GM19372 (cell line): ENCODE results near the gene ZFR2.
"Not testable (repeated sequence)": the region's sequence is repeated elsewhere in the genome, so short reads cannot be mapped to it uniquely, and the experiment has no call there.

Experiments
- ATAC-seq: cut with Tn5 transposase; IDR thresholded peaks from one replicate; pipeline ENCODE4 v1.9.1; 2021; ENCODE audit warnings: mild to moderate bottlenecking, low read depth, moderate library complexity; ENCODE audit not compliant: unreplicated experiment

The ZFR2 gene

DNA sequence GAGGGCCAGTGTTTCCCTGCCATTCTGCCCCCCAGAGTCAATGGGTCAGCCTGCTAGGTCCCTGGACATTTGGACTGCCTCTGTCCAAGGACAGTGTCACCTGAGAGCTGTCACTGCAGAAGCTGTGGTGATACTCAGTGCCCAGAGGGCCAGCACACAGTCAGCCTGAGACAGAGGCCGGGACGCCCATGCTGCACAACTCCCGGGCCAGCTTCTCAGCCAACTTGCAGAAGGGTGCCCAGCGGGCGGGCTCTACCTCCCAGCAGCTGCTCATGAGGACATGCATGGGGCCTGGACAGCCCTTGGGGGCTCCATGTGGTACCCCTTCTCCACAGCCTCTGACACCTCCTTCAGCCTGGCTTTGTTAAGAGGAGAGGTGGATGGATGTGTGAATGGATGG, 93.0 kb downstream of the ZFR2 start:
- ATAC-seq, result no peak

DNA sequence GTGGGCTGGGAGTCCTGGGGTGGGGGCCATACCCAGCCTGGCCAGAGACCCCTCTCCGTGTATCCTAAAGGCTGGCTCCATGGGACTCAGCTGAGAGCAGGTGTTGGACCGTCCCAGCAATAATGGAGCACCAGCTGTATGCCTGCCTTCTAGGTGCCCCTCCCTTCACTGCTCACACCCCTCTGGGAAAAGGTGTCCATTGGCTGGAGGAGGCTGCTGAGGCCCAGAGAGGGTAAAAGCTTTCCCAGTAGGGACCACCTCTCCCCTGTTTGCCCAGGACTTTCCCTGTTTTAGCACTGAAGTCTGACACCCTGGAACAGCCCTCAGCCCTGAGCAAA, 93.5 kb downstream of the ZFR2 start:
- ATAC-seq, result no peak

DNA sequence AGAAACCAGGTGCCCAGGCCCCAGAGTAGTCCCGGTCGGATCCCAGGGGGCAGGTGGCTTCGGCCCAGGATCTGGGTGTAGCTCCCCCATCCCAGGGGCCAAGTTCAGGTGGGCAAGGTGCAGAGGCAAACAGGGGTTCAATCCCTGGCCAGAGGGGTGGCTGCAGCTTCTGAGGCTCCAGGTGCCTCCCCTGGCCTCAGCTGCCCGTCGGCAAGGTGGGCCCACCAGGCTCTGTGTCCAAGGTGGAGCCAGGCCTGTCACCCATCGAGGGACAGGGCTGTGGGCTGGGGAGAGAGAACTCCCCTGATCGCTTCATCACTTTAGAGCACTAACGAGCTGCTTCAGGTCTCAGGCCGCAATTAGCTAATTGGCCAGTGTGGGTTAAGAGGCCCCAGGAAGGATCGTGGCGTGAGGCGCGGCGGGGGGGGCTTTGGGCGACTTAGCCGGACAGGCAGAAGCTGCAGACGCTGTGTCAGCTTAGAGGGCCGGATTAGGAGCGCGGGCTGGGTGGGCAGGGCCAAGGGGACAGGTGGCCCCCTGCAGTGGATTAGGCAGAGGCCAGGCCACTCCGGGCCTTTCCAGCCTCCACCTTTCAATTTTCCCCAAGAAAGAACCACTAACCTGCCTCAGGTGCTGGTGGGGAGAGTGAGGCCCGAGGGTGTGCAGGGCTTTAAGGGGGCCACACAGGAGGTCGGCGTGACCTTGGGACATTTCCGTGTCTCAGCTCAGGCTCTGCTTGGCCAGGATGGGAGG, 94.0 kb downstream of the ZFR2 start:
- no peak for ATAC-seq

DNA sequence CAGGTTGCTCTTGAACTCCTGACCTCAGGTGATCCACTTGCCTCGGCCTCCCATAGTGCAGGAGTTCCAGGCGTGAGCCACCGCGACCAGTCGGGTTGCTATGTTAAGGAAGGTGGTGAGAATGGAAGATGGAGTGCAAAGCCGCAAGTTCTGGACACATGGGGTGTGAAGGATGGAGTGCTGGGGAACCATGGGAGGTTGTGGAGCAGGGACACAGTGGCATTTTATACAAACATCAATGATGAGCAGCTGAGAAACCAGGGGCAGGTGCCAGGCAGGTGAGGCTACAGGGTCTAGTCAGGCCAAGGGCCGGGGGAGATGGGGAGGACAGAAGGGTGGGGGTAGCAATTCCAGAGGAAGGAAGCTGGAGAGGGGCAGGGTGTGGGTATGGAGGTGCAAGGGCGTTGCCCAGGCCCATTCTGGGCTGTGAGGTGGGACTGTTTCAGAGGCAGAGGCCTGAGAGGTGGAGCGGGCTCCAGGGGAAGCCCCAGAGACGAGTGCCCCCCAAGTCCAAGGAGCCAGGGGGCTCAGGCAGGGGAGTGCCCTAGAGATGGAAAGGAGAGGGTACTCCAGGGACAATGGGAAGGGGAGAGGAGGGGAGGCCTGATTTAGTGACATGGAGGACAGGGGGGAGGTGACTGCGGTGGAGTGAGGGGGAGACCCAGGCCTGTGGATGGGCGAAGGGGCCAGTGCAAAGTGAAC, 94.9 kb downstream of the ZFR2 start:
- no peak for ATAC-seq

DNA sequence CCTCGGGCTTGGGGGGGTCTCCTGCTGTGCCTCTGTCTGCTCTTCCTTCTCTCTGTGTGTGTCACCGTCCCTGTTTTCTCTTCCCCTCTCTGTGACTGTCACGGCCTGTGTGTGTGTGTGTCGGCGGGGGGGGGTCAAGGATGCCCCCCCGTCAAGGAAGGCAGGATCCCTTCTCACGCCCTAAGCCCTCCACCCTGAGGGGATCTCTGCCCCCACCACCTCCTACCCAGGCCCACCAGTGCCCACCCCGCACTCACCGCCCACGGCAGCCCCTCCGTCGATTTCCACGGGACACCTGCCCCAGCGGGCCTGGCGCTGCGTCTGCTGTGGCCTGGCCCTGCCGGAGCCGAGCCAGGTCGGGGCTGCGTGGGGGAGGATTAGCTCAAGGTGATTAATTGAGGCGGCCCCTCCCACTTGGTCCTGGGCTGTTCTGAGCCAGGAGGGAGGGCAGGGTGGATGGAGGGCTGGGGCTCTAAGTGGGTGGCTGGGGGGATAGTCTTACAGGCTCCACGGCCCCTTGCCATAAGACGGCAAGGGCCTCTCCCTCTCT, 96.9 kb downstream of the ZFR2 start, which contains the start of gene RAX2:
RAX2 (minus strand) TSS at position 323 of the 550 bp plus-strand sequence. CDS start 486 bp downstream, outside the sequence.
- no peak for ATAC-seq

DNA sequence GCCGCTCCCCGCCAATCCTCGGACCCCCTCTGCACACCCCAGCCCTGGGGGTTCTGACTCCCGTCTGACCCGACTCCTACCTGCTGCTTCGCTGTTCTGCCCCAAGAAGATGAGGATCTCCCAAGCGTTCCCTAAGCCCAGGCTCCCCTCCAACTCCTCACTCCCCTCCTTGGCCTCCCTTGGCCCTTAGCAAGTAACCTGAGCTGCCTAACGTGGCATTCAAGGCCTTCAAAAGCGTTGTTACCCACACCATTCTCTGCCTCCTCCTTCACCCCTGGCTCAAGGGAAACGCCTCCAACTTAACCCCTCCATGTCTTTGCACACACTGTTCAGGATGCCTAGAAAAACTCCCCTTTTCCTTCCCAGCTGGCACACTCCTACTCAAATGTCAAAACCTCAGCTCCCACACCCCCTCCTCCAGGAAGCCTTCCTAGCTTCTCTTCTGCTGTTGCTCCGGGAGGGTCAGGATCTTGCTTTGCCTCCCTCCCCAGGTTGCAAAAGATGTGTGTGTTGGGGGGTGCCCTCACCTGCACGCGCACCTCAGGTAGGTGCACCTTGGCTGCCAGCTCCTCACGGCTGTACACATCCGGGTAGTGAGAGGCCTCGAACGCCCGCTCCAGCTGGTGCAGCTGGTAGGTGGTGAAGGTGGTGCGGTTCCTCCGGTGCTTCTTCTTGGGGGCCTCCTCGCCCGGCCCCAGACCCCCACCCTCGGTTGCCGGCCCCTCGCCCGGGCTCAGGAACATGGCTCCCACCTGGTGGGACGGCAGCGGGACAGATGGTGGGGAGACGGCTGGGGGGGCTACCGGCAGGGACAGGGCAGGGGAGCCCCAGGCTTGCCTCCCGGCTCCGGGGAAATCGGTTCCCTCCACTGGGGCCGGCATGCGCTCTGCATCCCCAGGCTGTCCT, 97.6 kb downstream of the ZFR2 start:
- ATAC-seq, result no peak

DNA sequence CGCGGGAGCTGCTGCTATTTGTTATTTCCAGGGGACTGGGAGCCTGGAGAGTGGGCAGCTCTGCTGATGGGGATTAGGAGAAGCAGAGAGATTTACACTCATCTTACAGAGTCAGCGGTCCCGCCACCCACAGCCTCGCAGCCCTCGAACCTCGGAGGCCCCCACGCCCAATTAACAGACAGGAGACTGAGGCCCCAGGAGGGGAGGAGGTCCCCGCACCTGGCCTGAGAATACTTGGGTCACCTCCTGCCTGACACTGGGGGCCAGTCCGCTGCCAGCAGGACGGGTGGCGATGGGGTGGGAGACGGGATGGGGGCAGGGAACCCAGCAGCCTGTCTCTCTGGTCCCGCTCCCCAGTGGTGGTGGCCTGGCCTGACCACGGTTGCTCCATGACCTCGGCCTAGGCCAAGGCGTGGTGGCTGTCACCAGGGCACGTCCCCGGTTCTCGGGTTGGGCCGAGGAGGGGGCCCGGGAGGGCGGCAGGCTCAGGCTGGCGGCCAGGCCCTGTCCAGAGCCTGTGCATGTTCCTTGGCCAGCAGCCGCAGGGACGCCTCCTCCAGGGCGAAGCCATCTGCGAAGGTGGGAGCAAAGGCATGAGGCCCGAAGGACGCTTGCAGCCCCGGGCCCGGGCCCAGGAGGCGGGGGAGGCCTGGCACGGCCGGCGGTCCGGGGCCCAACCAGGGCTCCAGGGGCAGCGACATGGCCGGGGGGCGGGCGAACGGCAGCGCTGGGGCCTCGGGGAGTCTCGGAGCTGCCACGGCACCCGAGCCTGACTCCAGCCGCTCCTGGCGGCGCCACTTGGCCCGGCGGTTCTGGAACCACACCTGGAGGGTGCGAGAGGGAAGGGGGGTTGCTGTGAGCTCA, 98.5 kb downstream of the ZFR2 start:
- ATAC-seq, result no peak

DNA sequence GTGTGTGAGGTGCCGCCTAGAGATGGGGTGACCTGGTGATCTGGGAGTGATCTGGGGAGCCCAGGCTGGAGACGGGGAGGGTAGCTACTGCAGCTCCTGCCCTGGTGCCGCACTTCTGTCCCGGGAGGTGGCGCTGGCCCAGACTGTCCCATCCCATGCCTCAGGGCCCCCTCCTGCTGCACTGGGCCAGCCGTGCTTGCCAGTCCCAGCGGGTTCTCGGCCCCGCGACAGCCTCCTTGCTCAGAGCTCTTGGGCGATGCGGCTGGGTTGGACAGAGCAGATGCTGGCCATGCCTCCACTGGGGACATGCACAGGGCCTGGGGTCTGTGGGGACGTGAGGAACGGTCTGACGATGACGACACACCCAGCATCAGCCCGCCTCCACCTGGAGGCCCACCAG, 99.3 kb downstream of the ZFR2 start:
- no peak for ATAC-seq

DNA sequence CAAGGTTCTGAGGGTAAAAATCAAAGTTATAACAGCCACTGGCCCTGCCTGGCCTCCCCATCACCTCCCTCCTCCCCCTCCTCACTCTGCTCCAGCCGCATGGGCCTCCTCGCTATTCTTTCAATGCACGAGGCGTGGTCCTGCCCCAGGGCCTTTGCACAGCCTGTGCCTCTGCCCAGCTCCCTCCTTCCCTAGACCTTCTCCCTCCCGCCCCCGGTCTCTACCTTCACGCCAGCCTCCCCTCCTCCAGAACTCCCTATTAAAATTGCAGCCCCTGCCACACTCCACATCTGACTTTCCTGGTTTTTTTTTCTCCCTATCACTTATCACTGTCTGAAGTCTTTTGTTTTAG, 100.1 kb downstream of the ZFR2 start:
- no peak for ATAC-seq

DNA sequence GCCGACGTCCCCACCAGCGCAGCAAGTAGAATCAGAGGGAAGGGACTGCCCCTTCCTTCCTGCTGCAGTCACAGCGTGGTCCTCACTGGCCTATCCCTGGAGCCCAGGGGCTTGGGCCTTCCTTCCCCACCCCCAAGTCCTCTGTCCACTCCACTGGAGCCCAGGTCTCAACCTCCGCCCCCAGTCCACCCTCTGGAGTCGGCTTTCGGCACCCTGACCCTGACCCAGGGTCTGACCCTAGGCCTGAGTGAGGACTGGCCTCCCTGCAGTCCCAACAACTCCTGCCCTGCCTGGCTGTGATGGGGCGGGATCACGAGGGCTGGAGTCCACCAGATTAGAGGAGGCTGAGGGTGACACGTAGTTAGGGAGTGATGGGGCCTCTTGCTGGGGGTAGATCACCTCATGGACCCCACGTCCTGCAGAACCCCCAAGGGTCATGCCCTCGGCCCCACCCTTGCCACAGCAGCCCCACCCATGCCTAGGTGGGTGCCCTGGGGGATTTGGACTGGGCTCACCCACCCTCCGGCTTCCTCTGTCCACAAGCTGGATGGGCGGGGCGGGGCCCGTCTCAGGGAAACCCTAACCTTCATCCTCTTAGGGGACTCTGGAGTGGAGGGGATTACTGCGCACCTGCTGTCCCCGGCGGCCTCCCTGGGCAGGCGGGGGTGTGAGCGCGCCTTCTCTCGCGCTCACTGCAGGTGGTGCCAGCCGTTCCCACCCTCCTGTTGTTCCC, 100.7 kb downstream of the ZFR2 start:
- no peak for ATAC-seq

DNA sequence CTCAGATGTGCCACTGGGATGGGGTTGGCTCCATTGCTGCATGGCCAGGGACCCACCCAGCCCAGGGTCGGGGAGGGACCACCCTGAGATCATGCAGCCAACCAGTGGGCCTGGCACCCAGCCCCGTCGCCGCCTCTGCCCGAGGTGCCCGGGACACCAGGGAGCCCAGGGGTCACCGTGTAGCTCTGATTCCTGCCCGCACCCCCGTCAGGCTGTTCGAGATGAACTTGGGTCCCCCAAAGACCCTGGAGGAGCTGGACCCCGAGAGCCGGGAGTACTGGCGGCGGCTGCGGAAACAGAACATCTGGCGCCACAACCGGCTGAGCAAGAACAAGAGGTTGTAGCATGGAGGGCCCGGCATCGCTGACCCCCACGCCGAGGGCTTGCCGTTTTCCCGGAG, 101.8 kb downstream of the ZFR2 start:
- ATAC-seq, result no peak

DNA sequence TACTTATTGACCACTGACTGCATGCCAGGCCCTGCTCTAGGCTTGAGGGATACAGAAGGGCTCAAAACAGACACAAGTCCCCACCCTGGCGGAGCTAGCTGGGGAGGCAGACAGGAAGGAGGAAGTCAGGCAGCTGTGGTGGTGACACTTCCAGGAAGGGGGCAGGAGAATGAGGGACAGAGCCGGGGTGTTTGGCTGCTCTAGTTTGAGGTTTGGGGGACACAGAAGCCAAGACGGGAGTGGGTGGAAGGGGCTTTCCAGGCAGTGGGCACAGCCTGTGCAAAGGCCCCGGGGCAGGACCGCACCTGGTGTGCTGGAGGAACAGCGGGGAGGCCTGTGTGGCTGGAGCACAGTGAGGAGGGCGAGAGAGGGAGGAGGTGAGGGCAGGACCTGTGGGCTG, 102.3 kb downstream of the ZFR2 start:
- ATAC-seq, result no peak

DNA sequence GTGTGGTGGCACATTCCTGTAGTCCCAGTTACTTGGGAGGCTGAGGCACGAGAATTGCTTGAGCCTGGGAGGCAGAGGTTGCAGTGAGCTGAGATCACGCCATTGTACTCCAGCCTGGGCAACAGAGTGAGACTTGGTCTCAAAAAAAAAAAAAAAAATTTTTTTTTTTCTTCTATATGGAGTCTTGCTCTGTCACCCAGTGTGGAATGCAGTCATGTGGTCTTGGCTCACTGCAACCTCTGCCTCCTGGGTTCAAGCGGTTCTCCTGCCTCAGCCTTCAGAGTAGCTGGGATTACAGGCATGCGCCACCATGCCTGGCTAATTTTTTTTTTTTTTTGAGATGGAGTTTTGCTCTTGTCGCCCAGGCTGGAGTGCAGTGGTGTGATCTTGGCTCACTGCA, 103.1 kb downstream of the ZFR2 start:
- ATAC-seq, result not testable (repeated sequence)

DNA sequence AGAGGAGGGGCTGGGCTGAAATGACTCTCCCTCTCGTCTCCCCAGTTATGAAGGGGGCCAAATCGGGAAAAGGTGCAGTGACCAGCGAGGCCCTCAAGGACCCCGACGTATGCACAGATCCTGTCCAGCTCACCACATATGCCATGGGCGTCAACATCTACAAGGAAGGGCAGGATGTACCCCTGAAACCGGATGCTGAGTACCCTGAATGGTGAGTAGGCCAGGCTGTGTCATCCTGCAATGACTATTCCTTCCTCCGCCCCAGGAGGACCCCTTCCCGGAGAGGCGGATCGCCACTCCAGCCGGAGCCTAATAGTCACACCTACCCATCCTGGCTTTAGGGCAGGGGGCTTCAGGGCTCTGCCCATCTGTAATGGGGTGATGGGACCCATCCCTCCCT, 103.7 kb downstream of the ZFR2 start:
- no peak for ATAC-seq

DNA sequence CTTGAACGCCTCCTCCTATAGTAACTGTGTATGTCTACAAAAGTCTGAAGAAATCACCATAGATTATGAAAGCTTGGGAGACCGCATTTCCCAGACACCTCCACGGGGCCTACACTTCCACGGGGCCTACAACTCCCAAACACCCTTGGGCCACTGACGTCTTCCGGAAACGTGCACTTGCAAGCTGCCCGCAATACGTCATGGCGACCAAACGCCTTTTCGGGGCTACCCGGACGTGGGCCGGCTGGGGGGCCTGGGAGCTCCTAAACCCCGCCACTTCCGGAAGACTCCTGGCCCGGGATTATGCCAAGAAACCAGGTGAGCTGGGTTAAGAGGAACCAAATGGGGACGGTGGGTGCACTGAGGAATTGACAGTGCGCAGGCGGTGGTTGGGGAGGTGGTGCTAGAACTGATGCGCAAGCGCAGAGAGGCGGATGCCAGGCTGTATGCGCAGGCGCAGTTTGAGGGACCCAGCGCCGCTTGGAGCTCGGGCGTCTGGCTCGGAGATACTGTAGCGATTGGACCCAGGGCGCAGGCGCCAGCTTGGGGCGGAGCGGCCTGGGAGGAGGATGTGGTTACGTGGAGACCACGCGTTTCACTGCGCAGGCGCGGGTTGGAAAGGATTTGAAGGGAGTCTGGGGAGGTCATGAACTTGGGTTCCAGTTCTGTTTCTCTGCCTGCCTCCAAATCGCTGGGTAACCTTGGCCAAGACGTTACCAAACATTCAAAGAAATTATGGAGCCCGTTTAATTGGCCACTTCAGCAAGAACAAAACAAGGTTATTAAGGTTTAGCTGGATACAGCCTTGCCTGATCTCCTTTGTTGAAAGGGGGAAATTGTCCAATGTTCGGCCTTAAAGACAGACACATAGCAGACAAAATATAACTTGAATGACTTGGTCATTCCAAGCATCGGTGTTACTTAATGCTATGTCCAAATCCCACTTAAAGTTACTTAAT, 106.1 kb downstream of the ZFR2 start, which contains the start of gene MRPL54:
MRPL54 (plus strand) TSS at position 182 of the 959 bp plus-strand sequence; CDS start at position 201, 19 bp downstream.
- ATAC-seq, result peak; percentile 72

DNA sequence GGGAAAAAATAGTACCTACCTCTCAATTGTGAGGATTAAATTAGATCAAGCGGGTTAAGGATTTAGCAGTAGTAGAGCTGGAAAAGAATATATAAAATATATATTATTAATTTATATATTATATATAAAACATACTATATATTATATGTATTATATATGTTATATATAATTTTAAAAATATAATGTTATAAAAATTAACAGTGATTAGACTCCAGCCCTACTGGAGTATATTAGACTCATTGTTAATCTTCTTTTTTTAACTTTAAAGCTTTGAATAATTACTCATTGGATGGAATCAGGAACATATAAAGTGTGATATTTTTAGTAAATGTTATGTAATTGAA, 106.7 kb downstream of the ZFR2 start:
- no peak for ATAC-seq

DNA sequence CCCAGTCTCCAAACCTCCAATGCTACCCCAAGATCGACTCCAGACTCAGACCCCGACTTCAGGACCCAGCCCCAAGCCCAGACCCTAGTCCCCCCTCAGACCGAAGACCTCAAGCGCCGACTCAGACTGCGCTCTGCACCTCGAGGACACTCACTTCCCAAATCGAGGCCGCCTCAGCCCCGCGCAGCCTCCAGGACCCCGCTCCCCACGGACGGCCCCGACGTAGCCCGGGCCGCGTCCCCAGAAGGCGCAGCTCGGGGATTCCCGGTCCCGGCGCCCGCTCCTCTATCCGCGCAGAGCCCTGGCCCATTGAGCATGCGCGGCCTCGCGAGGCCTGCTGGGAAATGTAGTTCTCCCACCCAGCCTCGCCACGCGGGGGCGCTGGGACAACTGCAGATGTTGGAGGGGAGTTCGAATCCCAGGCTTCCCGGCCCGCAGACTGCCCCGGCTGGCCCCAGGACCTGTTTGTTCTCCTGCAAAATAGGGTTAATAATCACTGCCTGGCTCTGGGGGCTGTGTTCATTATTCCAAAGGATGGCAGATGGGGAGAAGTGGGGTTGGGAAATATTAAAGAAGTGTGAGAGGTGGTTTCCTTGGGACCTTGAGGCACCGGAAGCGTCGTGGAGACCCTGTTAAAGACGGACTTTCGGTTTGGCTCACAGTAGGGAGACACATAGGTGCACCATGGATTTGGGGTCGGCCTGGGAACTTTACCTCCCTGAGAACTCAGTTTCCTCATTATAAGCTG, 107.3 kb downstream of the ZFR2 start, which contains the start of gene APBA3:
APBA3 (minus strand) TSS at position 311 of the 748 bp plus-strand sequence. CDS start 1,428 bp downstream, outside the sequence.
- ATAC-seq, result peak; percentile 47
